ENCODE measurements around the gene TRPM3. TPM values are rescaled to one million over a fixed set of nuclear protein-coding genes. Genes with fewer than 3 reads are reported as not detected.

The TRPM3 gene
- total RNA-seq, 4 donors from 2014 or later = 2.4 to 11.1 (median 5.6) TPM

GRCh38 chr9:70625078-70625477, 496.3 kb downstream of the TRPM3 start:
- Histone ChIP-seq H3K27me3 (no peaks in the 10 kb centered on the region), H3K27ac (no peak overlapping the region), H3K9me3 (no peaks in the 10 kb centered on the region), H3K4me1 (no peaks in the 10 kb centered on the region), H3K4me3 (replicated peaks in 1 of 3) (no peak overlapping the region), H3K36me3 (no peaks in the 10 kb centered on the region)
- intact Hi-C loops (cut with DNase I) = no loop called here
- WGBS, 2 donors = 79 to 80% methylated on average over 13 of the region's 13 CpGs
- DNase-seq = no peak
- TF ChIP-seq, protein P1, sequence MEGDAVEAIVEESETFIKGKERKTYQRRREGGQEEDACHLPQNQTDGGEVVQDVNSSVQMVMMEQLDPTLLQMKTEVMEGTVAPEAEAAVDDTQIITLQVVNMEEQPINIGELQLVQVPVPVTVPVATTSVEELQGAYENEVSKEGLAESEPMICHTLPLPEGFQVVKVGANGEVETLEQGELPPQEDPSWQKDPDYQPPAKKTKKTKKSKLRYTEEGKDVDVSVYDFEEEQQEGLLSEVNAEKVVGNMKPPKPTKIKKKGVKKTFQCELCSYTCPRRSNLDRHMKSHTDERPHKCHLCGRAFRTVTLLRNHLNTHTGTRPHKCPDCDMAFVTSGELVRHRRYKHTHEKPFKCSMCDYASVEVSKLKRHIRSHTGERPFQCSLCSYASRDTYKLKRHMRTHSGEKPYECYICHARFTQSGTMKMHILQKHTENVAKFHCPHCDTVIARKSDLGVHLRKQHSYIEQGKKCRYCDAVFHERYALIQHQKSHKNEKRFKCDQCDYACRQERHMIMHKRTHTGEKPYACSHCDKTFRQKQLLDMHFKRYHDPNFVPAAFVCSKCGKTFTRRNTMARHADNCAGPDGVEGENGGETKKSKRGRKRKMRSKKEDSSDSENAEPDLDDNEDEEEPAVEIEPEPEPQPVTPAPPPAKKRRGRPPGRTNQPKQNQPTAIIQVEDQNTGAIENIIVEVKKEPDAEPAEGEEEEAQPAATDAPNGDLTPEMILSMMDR (IDR thresholded peaks at IDR 0.05) = no peak
- TF ChIP-seq POLR2A (IDR thresholded peaks at IDR 0.05) = no peak

DNA sequence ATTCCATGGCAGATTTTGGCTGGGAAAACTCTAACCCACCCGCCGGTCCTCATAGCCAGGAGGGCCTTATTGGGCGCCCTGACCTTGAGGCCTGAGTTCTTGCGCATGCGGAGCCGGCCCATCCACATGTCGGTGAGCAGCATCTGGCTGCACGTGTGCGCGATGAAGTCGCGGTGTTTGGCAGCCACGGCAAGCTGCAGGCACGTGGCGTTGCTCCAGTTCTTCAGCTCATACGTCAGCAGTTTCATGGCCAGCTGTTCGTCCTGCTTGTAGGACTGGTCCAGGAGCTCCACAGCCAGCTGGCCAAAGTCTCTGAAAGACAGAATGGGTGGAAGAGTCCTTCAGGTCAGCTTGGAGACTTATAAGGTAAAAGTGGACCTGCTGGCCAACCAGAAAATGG, 502.6 kb downstream of the TRPM3 start:
- intact Hi-C loops (cut with DNase I) = no loop called here
- DNase-seq = no peak
- H3K27ac ChIP-seq = no peak overlapping the region
- WGBS, 2 donors = 92 to 98% methylated on average over 17 of the region's 17 CpGs
- H3K4me3 ChIP-seq (replicated peaks in 1 of 3) = no peak overlapping the region
- no peaks in the 10 kb centered on the region for H3K9me3 ChIP-seq
- TF ChIP-seq POLR2A (IDR thresholded peaks at IDR 0.05) = no peak
- TF ChIP-seq, protein P1 (IDR thresholded peaks at IDR 0.05) = no peak
- H3K4me1 ChIP-seq = no peaks in the 10 kb centered on the region
- H3K27me3 ChIP-seq = no peaks in the 10 kb centered on the region
- H3K36me3 ChIP-seq = no peaks in the 10 kb centered on the region

GRCh38 chr9:70617033-70617828, 504.2 kb downstream of the TRPM3 start:
- no peak for DNase-seq
- intact Hi-C loops (cut with DNase I) = no loop called here
- TF ChIP-seq, protein P1 (IDR thresholded peaks at IDR 0.05) = no peak
- no peak for TF ChIP-seq POLR2A (IDR thresholded peaks at IDR 0.05)
- Histone ChIP-seq H3K36me3 (no peaks in the 10 kb centered on the region), H3K27ac (no peak overlapping the region), H3K9me3 (no peaks in the 10 kb centered on the region), H3K4me3 (replicated peaks in 1 of 3) (no peak overlapping the region), H3K4me1 (no peaks in the 10 kb centered on the region), H3K27me3 (no peaks in the 10 kb centered on the region)
- 90 to 94% methylated on average over 9 of the region's 9 CpGs for WGBS, 2 donors

DNA sequence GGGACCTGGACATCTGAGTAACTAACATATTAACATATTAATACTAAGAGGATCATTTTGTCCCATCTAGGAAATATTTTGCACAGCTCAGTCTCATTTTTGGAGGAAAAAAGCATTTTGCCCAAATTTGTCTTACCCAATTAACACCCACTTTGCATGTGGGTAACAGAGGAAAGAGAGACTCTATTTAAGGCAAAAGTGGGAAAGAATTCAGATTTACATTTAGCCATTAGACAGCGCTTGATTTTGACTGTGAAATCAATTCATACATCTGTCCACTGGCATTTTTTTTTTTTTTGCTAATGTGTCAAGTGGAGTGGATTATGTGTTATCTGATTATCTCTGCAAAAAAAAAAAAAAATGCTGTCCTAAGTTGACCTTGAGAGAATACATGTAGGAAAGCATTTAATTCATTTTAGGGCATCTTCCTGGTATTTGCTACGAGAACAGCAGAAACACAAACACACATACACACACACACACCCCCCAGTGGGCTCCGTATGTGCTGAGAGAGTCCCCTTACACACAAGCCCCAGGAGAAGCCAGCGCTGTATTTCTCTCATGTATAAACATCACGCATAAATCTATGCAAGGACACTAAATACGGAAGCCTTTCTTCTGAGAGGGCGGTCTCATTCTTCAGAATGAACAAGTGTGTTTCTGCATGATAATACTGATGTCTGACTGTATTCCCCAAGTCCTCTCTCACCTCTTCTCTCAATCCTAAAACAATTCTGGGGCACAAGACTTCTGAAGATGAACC, 505.0 kb downstream of the TRPM3 start:
- Histone ChIP-seq H3K36me3 (no peaks in the 10 kb centered on the region), H3K27me3 (no peaks in the 10 kb centered on the region), H3K27ac (no peak overlapping the region), H3K9me3 (no peaks in the 10 kb centered on the region), H3K4me3 (replicated peaks in 1 of 3) (no peak overlapping the region), H3K4me1 (no peaks in the 10 kb centered on the region)
- TF ChIP-seq, protein P1 (IDR thresholded peaks at IDR 0.05) = no peak
- no peak for TF ChIP-seq POLR2A (IDR thresholded peaks at IDR 0.05)
- intact Hi-C loops (cut with DNase I) = no loop called here
- no peak for DNase-seq
- WGBS, 2 donors = 92 to 94% methylated on average over 7 of the region's 7 CpGs
